Gastroesophageal sphincter (tissue), 3 donors: Measurements from ENCODE around the gene TSPOAP1.

ENCODE experiments used
- CTCF ChIP-seq, 4 experiments: fragments of 200-600 bp in 2 of 4; fragments of 450-650 bp in 2 of 4; sonication (generic) in 1 of 4; IDR thresholded peaks; one replicate each; pipeline ENCODE4 v1.5.1; 2017 to 2019; ENCODE audit warnings: antibody characterized with exemption in 4 of 4, mild to moderate bottlenecking in 2 of 4, moderate library complexity in 2 of 4
- EP300 ChIP-seq: sonication (generic); formaldehyde crosslinking; IDR thresholded peaks from one replicate; pipeline ENCODE4 v1.6.1; 2017; ENCODE audit warnings: antibody characterized with exemption, mild to moderate bottlenecking
- POLR2A ChIP-seq, 2 donors: fragments of 450-650 bp; IDR thresholded peaks; one replicate each; pipeline ENCODE4 v1.6.1; 2017; ENCODE audit warnings: antibody characterized with exemption in 2 of 2, mild to moderate bottlenecking in 2 of 2, moderate library complexity in 1 of 2
- POLR2AphosphoS5 ChIP-seq: sonication (generic); formaldehyde crosslinking; IDR thresholded peaks from one replicate; pipeline ENCODE4 v1.6.1; 2017; ENCODE audit warnings: antibody characterized with exemption

GRCh38 chr17:58309918-58310259 lies 18.7 kb downstream of the TSPOAP1 start:
- TF ChIP-seq CTCF (IDR thresholded peaks at IDR 0.05) = no peak
- no peak for TF ChIP-seq POLR2A (IDR thresholded peaks at IDR 0.05)
- no peak for TF ChIP-seq POLR2AphosphoS5
- TF ChIP-seq EP300 = no peak
